ENCODE measurements around the gene TMEM132A.

TMEM132A gene, protein sequence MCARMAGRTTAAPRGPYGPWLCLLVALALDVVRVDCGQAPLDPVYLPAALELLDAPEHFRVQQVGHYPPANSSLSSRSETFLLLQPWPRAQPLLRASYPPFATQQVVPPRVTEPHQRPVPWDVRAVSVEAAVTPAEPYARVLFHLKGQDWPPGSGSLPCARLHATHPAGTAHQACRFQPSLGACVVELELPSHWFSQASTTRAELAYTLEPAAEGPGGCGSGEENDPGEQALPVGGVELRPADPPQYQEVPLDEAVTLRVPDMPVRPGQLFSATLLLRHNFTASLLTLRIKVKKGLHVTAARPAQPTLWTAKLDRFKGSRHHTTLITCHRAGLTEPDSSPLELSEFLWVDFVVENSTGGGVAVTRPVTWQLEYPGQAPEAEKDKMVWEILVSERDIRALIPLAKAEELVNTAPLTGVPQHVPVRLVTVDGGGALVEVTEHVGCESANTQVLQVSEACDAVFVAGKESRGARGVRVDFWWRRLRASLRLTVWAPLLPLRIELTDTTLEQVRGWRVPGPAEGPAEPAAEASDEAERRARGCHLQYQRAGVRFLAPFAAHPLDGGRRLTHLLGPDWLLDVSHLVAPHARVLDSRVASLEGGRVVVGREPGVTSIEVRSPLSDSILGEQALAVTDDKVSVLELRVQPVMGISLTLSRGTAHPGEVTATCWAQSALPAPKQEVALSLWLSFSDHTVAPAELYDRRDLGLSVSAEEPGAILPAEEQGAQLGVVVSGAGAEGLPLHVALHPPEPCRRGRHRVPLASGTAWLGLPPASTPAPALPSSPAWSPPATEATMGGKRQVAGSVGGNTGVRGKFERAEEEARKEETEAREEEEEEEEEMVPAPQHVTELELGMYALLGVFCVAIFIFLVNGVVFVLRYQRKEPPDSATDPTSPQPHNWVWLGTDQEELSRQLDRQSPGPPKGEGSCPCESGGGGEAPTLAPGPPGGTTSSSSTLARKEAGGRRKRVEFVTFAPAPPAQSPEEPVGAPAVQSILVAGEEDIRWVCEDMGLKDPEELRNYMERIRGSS

DNA sequence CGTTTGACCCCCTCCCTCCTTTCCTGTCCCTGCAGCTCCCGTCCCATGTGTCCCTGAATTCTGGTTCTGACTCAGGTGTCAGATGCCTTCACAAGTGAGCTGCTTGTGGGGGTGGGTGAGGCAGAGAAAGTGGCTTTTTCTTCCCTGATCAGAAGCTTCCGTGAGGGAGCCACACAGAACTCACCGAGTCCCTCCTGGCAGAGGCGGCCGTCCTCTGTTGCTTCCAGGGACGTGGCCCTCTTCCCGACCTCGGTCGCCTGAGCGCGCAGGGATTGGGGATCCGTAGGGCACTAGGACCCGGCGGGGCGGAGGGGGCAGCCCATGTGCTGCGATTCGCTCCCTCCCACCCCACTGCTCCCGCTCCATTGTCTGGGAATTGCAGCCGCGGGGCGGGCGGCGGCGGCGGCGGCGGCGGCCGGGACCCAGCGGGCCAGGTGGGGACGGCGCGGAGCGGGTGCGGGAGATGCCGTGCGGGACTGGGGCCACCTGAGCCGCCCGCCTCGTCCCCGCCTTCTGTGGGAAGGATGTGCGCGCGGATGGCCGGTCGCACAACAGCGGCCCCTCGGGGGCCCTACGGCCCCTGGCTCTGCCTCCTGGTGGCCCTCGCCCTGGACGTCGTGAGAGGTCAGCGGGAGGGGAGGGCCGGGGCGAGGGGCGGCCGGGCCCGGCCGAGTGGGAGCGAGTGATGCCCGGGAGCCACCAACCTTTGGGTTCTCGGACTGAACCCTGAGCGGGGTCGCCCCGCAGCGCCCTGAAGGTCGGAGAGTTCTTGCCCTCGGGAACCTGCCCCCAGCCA lies at the start of gene TMEM132A:
Gene TMEM132A (plus strand): TSS at position 351 of the 796 bp plus-strand sequence. CDS start 174 bp downstream, at position 525.
- Histone ChIP-seq H3K27ac (ENCODE audit: low read depth, low read length) (no peak within 1 kb of the TSS), H3K9me3 (ENCODE audit: control insufficient read depth, insufficient read depth, low read length) (no peaks in the 10 kb centered on the region), H3K9ac (ENCODE audit: low read depth, low read length) (peak within 1 kb of the TSS; percentile 36), H3K27me3 (ENCODE audit: control insufficient read depth, insufficient read depth, low read length) (no peaks in the 10 kb centered on the region; the same call in 1 of the 2 replicates), H3K36me3 (ENCODE audit: control insufficient read depth, insufficient read depth, low read length) (peaks cover 58% of the 10 kb centered on the region), H3K4me1 (ENCODE audit: control insufficient read depth, insufficient read depth, low read length) (peaks cover 9% of the 10 kb centered on the region), H3K4me3 (ENCODE audit: low read depth, low read length) (peak within 1 kb of the TSS; percentile 72)

DNA sequence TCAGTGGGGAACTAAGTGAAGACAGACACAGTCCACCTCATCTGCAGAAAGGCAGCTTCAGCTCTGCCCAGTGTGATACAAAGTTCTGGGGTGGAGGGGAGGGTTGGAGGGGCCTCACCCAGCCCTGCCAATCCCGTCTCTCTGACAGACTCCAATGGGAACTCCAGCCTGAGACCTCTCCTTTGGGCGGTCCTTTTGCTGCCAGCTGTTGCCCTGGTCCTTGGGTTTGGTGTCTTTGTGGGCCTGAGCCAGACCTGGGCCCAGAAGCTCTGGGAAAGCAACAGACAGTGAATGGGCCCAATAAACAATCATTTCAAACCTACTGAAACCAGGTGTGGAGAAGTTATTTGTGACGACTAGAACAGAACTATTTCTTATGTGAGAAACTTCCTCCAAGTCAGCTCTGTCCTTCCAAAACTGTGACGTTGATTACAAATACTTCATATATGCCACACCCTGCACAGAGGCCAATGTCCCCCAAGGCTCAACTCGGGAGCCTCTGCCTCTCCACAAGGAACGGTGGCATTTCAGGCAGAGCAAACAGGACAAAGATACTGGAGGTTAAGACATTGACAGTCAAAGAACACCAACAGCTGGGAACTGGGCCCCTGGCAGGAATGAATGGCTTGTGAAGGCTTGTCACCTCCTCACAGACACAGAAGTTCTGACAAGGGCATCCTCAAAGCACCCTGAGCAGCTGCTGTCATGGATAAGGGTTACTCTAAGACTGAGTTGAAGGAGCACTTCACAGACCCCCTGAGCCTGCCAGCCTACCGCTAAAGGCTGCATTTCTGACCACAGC lies 48.7 kb upstream of the TMEM132A start:
- Histone ChIP-seq H3K27ac (ENCODE audit: low read depth, low read length) (no peak overlapping the region), H3K4me1 (ENCODE audit: control insufficient read depth, insufficient read depth, low read length) (peaks cover 3% of the 10 kb centered on the region; the same call in 1 of the 2 replicates), H3K9me3 (ENCODE audit: control insufficient read depth, insufficient read depth, low read length) (no peaks in the 10 kb centered on the region), H3K9ac (ENCODE audit: low read depth, low read length) (no peak overlapping the region), H3K36me3 (ENCODE audit: control insufficient read depth, insufficient read depth, low read length) (peaks cover 9% of the 10 kb centered on the region; the same call in 1 of the 2 replicates), H3K27me3 (ENCODE audit: control insufficient read depth, insufficient read depth, low read length) (no peaks in the 10 kb centered on the region), H3K4me3 (ENCODE audit: low read depth, low read length) (no peak overlapping the region)

DNA sequence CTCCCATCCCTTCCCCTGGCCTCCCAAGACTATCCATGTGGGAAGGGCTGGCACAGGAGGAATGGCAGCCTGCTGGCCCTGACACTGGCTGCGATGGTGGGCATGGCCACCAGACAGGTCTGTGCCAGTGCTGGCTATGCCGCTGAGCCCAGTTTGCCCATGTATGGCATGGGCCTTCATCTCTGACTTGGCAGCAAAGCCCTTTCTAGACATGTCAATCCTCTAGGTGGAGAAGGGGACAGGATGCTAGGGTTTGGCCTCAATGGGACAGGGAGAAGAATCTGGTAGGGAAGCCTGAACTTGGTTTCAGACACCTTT lies 48.1 kb upstream of the TMEM132A start:
- Histone ChIP-seq H3K4me3 (ENCODE audit: low read depth, low read length) (no peak overlapping the region), H3K9me3 (ENCODE audit: control insufficient read depth, insufficient read depth, low read length) (no peaks in the 10 kb centered on the region), H3K4me1 (ENCODE audit: control insufficient read depth, insufficient read depth, low read length) (peaks cover 3% of the 10 kb centered on the region; the same call in 1 of the 2 replicates), H3K9ac (ENCODE audit: low read depth, low read length) (no peak overlapping the region), H3K36me3 (ENCODE audit: control insufficient read depth, insufficient read depth, low read length) (peaks cover 9% of the 10 kb centered on the region; the same call in 1 of the 2 replicates), H3K27ac (ENCODE audit: low read depth, low read length) (no peak overlapping the region), H3K27me3 (ENCODE audit: control insufficient read depth, insufficient read depth, low read length) (no peaks in the 10 kb centered on the region)

DNA sequence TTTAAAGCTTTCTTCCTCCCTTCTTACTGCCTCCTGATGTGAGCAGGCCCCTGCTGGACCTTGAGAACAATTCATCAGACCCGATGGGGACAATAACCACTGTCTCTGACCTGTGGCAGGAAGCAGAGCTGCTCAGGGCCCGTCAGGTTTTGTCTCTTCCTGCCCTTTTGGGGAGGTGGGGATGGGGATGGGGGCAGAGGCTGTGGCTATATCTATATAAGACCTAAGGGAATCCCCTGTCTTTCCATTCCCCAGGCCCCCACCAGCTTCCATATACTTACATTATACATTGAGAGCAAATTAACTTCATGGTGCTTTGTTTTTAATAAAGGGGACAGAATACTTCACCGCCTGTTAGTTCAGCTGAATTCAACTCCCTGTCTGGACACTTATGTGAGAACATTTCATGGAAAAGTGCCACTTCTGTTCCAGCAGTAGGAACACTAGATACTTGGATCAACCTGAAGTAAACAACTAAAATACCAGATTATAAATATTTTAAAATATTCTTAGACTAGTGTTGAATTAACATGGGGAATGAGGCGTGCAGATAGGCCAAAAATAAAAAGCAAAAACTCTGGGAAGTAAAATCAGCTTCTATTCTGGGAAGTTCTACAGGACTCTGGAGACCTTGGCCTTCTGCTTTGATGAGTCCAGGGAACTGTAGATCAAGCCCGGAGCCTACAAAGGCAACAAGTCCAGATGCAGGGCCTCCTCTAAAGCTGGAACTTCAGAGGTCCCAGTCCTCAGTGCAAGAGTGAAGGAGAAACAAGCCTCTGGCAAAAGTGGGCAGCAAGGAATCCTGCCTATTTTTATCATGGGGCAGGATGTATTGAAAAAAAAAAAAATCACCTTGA lies 45.8 kb upstream of the TMEM132A start:
- no peaks in the 10 kb centered on the region for H3K27me3 ChIP-seq (ENCODE audit: control insufficient read depth, insufficient read depth, low read length)
- H3K9me3 ChIP-seq (ENCODE audit: control insufficient read depth, insufficient read depth, low read length) = no peaks in the 10 kb centered on the region
- peaks cover 9% of the 10 kb centered on the region; the same call in 1 of the 2 replicates for H3K36me3 ChIP-seq (ENCODE audit: control insufficient read depth, insufficient read depth, low read length)
- no peak overlapping the region for H3K9ac ChIP-seq (ENCODE audit: low read depth, low read length)
- H3K4me3 ChIP-seq (ENCODE audit: low read depth, low read length) = no peak overlapping the region
- H3K4me1 ChIP-seq (ENCODE audit: control insufficient read depth, insufficient read depth, low read length) = no peaks in the 10 kb centered on the region; the same call in 1 of the 2 replicates
- H3K27ac ChIP-seq (ENCODE audit: low read depth, low read length) = no peak overlapping the region

DNA sequence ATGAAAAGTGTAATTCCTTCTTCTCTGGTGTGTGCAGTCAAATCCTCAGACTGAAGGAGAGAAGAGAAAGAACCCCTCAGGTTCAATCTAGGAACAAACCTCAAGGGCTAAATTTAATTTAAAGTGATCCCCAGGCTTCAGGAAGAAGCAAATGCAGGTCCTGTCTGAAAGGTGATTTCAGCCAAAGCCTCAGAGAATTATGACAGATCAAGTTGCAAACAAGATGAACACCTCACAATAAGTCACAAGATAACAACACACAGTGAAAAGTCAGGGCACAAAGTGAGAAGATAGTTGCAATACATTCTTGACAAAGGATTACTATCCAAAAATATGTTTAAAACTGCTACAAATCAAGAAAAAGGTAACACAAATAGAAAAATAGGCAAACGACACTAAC lies 45.2 kb upstream of the TMEM132A start:
- Histone ChIP-seq H3K9ac (ENCODE audit: low read depth, low read length) (no peak overlapping the region), H3K4me1 (ENCODE audit: control insufficient read depth, insufficient read depth, low read length) (no peaks in the 10 kb centered on the region), H3K36me3 (ENCODE audit: control insufficient read depth, insufficient read depth, low read length) (peaks cover 9% of the 10 kb centered on the region; the same call in 1 of the 2 replicates), H3K27ac (ENCODE audit: low read depth, low read length) (no peak overlapping the region), H3K4me3 (ENCODE audit: low read depth, low read length) (no peak overlapping the region), H3K27me3 (ENCODE audit: control insufficient read depth, insufficient read depth, low read length) (no peaks in the 10 kb centered on the region), H3K9me3 (ENCODE audit: control insufficient read depth, insufficient read depth, low read length) (no peaks in the 10 kb centered on the region)

DNA sequence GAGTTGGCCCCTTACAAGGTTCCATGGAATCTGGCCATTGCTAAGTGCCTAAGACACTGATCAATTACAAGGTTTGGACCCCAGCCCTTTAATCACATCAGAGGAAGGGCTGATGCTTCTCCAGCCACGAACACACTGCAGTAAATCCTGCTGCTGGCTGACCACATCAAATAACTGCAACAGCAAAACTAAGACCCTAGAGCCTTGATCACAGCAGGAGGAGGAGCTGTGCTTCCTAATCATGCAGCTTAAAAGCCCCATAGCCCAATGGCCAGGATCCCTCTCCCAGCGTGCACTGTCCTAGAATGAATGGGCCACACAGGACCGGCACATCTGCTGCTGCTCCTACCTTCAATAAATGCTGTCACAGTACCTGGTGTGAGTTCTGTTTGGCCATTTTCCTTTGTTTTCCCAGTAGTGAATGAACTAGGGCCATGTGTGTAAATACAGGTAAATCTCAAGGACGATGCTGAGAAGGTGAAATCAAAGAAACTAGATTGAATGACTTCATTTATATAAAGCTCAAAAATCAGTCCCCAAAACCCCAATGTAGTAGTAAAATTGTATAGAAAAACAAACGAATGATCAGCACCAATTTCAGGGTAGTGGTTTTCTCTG lies 44.2 kb upstream of the TMEM132A start:
- Histone ChIP-seq H3K27me3 (ENCODE audit: control insufficient read depth, insufficient read depth, low read length) (no peaks in the 10 kb centered on the region), H3K4me3 (ENCODE audit: low read depth, low read length) (no peak overlapping the region), H3K36me3 (ENCODE audit: control insufficient read depth, insufficient read depth, low read length) (peaks cover 9% of the 10 kb centered on the region; the same call in 1 of the 2 replicates), H3K9me3 (ENCODE audit: control insufficient read depth, insufficient read depth, low read length) (no peaks in the 10 kb centered on the region), H3K4me1 (ENCODE audit: control insufficient read depth, insufficient read depth, low read length) (no peaks in the 10 kb centered on the region), H3K27ac (ENCODE audit: low read depth, low read length) (no peak overlapping the region), H3K9ac (ENCODE audit: low read depth, low read length) (no peak overlapping the region)

DNA sequence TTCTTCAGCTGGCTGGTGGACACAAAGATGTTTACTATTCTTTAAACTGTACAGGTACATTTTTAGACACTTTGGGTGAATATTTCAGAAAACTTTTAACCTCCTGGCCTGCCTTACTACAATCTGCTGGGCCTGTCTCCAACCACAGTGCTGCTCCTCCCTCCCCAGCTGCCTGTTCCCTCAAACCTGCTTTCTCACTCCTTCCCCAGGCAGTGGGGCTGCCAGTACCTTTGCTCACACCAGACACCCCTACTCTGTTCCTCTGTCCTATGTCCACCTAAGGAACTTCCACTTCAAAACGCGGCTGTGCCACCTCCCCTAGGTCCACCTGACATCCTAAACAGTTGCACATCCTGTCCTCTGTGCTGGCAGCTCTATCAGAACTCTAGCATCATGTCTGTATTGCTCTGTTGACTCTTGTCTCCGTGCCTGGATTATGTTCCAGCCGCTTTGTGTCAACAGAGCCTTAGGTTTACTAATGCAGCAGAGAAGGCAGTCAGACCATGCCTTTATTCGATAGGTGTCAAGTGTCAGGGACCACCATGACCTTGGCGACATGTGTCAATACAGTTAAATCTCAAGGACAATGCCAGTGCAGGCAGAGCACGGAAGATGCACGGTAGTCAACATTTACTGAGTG lies 43.5 kb upstream of the TMEM132A start:
- no peaks in the 10 kb centered on the region for H3K4me1 ChIP-seq (ENCODE audit: control insufficient read depth, insufficient read depth, low read length)
- no peak overlapping the region for H3K9ac ChIP-seq (ENCODE audit: low read depth, low read length)
- H3K4me3 ChIP-seq (ENCODE audit: low read depth, low read length) = no peak overlapping the region
- H3K27me3 ChIP-seq (ENCODE audit: control insufficient read depth, insufficient read depth, low read length) = no peaks in the 10 kb centered on the region
- H3K27ac ChIP-seq (ENCODE audit: low read depth, low read length) = no peak overlapping the region
- no peaks in the 10 kb centered on the region for H3K9me3 ChIP-seq (ENCODE audit: control insufficient read depth, insufficient read depth, low read length)
- H3K36me3 ChIP-seq (ENCODE audit: control insufficient read depth, insufficient read depth, low read length) = peaks cover 9% of the 10 kb centered on the region; the same call in 1 of the 2 replicates

DNA sequence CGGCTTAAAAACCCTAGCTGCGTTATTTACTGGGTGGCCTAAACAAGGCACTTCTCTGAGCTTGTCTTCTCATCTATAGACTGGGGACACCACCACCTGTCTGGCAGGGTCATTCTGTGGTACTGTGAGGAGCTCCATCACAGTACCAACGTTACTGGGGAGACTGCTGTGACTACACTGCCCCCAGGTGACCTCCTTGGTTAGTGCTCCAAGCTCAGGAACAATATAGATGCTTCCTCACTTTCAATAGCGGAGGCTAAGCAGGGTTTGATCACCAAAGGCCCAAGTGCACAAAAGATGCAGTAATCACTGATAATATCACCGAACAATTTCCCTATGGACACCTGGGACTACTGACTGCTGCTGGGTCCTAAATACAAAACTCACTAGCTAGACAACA lies 36.7 kb upstream of the TMEM132A start:
- Histone ChIP-seq H3K9me3 (ENCODE audit: control insufficient read depth, insufficient read depth, low read length) (no peaks in the 10 kb centered on the region), H3K36me3 (ENCODE audit: control insufficient read depth, insufficient read depth, low read length) (peaks cover 26% of the 10 kb centered on the region), H3K4me1 (ENCODE audit: control insufficient read depth, insufficient read depth, low read length) (no peaks in the 10 kb centered on the region), H3K4me3 (ENCODE audit: low read depth, low read length) (no peak overlapping the region), H3K27ac (ENCODE audit: low read depth, low read length) (no peak overlapping the region), H3K9ac (ENCODE audit: low read depth, low read length) (no peak overlapping the region), H3K27me3 (ENCODE audit: control insufficient read depth, insufficient read depth, low read length) (no peaks in the 10 kb centered on the region)

DNA sequence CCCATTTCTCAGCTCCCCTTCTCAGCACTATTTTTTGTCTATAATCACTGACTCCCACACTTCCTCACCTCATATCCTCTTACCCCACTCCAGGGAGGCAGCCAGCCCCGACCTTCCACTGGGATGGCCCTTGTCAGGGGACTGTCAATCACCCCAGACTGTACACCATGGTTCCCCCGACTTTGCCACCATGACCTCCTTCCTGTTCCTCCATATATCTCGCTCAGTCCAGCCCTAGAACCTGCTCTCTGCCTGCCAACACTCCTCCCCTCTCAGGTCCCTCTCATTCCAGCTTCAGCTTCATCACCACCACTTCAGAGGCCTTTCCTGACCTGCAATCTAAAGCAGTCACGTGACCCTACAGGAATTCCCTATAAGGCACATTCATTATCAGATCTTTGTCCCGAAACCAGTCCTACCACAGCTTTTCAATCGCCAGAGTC lies 34.4 kb upstream of the TMEM132A start:
- Histone ChIP-seq H3K9me3 (ENCODE audit: control insufficient read depth, insufficient read depth, low read length) (no peaks in the 10 kb centered on the region), H3K27ac (ENCODE audit: low read depth, low read length) (no peak overlapping the region), H3K4me1 (ENCODE audit: control insufficient read depth, insufficient read depth, low read length) (no peaks in the 10 kb centered on the region), H3K4me3 (ENCODE audit: low read depth, low read length) (no peak overlapping the region), H3K36me3 (ENCODE audit: control insufficient read depth, insufficient read depth, low read length) (peaks cover 44% of the 10 kb centered on the region), H3K27me3 (ENCODE audit: control insufficient read depth, insufficient read depth, low read length) (no peaks in the 10 kb centered on the region), H3K9ac (ENCODE audit: low read depth, low read length) (no peak overlapping the region)
